HG02623 (cell line): ENCODE results near the gene ARAP3.
A peak's percentile ranks its signal among the peaks of the same experiment; 100 is the strongest.

Experiments
- ATAC-seq: cut with Tn5 transposase; IDR thresholded peaks from one replicate; pipeline ENCODE4 v1.9.1; 2021; ENCODE audit warnings: moderate library complexity; ENCODE audit not compliant: unreplicated experiment

The ARAP3 gene

GRCh38 chr5:141641634-141642267 lies 40.3 kb downstream of the ARAP3 start:
- peak; percentile 40 for ATAC-seq

GRCh38 chr5:141640698-141641097 lies 41.3 kb downstream of the ARAP3 start:
- ATAC-seq: no peak

- no peak for ATAC-seq
Observed at GRCh38 chr5:141640051-141640415, 42.0 kb downstream of the ARAP3 start.

GRCh38 chr5:141639357-141640050 lies 42.5 kb downstream of the ARAP3 start:
- no peak for ATAC-seq

GRCh38 chr5:141638771-141639170 lies 43.3 kb downstream of the ARAP3 start:
- ATAC-seq: no peak

- peak; percentile 22 for ATAC-seq
Observed at GRCh38 chr5:141637767-141638419, 44.1 kb downstream of the ARAP3 start.

GRCh38 chr5:141637123-141637766 lies 44.8 kb downstream of the ARAP3 start:
- ATAC-seq: peak; percentile 13

- ATAC-seq: peak; percentile 64
Observed at GRCh38 chr5:141636413-141637122, 45.5 kb downstream of the ARAP3 start, which contains the start of the genes HDAC3 and RELL2. TSS of gene HDAC3 (minus strand) at chr5:141636849. CDS start at chr5:141636790, 59 bp downstream. TSS of gene RELL2 (plus strand) at chr5:141636997. CDS start at chr5:141638226, 1,229 bp downstream.

- no peak for ATAC-seq
Observed at GRCh38 chr5:141636106-141636412, 46.0 kb downstream of the ARAP3 start.

- no peak for ATAC-seq
Observed at GRCh38 chr5:141635646-141636045, 46.4 kb downstream of the ARAP3 start.

GRCh38 chr5:141634720-141635119 lies 47.3 kb downstream of the ARAP3 start:
- ATAC-seq: no peak

GRCh38 chr5:141633871-141634561 lies 48.0 kb downstream of the ARAP3 start:
- peak; percentile 58 for ATAC-seq

- no peak for ATAC-seq
Observed at GRCh38 chr5:141632650-141633049, 49.4 kb downstream of the ARAP3 start.

- ATAC-seq: no peak
Observed at GRCh38 chr5:141630570-141631140, 51.4 kb downstream of the ARAP3 start.

GRCh38 chr5:141628175-141628788 lies 53.7 kb downstream of the ARAP3 start:
- no peak for ATAC-seq

GRCh38 chr5:141623611-141624010 lies 58.4 kb downstream of the ARAP3 start:
- no peak for ATAC-seq

- ATAC-seq: peak; percentile 60
Observed at GRCh38 chr5:141623186-141623585, 58.8 kb downstream of the ARAP3 start.

- peak; percentile 70 for ATAC-seq
Observed at GRCh38 chr5:141618804-141619554, 63.1 kb downstream of the ARAP3 start, which contains the start of gene DIAPH1. TSS of gene DIAPH1 (minus strand) at chr5:141619000. CDS start at chr5:141618914, 86 bp downstream.
